Activated CD4-positive, alpha-beta memory T cell treated with anti-CD3 and anti-CD28 coated beads, Interleukin-2, amount 10 ng/mL, durations not matched to agents 7 days and 5 days (primary cell): ENCODE data around the gene TCAF1. TPM values are rescaled to one million over a fixed set of nuclear protein-coding genes. Genes with fewer than 3 reads are reported as not detected.
"Not testable (repeated sequence)": the region's sequence is repeated elsewhere in the genome, so short reads cannot be mapped to it uniquely, and the experiment has no call there.

Source experiments
- CTCF ChIA-PET: fragments of 350-600 bp; sonication (Branson Sonifier 250); formaldehyde crosslinking; loops from one replicate; lab custom pipeline; 2021; ENCODE audit warnings: antibody characterized with exemption, inconsistent platforms; lab: Charles Lee
- POLR2A ChIA-PET: fragments of 350-600 bp; sonication (Branson Sonifier 250); formaldehyde crosslinking; loops from one replicate; lab custom pipeline; 2021; ENCODE audit warnings: antibody characterized with exemption; lab: Charles Lee
- DNase-seq: peaks from one replicate; pipeline ENCODE4 v3.0.0-alpha.2; 2020
- H3K27ac Mint-ChIP-seq: one replicate; pipeline ENCODE4 v1.8.0; 2021; ENCODE audit warnings: mild to moderate bottlenecking, mixed read lengths
- H3K27me3 Mint-ChIP-seq: one replicate; pipeline ENCODE4 v1.8.0; 2021; ENCODE audit warnings: mixed read lengths
- H3K36me3 Mint-ChIP-seq: one replicate; pipeline ENCODE4 v1.8.0; 2021; ENCODE audit warnings: low read depth, mixed read lengths
- H3K4me1 Mint-ChIP-seq: one replicate; pipeline ENCODE4 v1.8.0; 2021; ENCODE audit warnings: mixed read lengths
- H3K4me3 Mint-ChIP-seq: one replicate; pipeline ENCODE4 v1.8.0; 2021; ENCODE audit warnings: mild to moderate bottlenecking, mixed read lengths
- H3K9me3 Mint-ChIP-seq: one replicate; pipeline ENCODE4 v1.8.0; 2021; ENCODE audit warnings: mixed read lengths
- total RNA-seq, 2 experiments: library from RNA; stranded (reverse); gene quantifications; one replicate each; pipeline ENCODE4 v1.2.3, GENCODE V29; 2021

TCAF1 gene
- total RNA-seq, 2 experiments from 2014 or later, result 24.7 to 25.2 TPM

GRCh38 chr7:143877098-143877497 is 24.9 kb downstream of the TCAF1 start:
- Mint-ChIP-seq H3K4me3 (no peak overlapping the region), H3K9me3 (no peaks in the 10 kb centered on the region), H3K27me3 (peaks cover 6% of the 10 kb centered on the region), H3K36me3 (no peaks in the 10 kb centered on the region), H3K27ac (no peak overlapping the region), H3K4me1 (no peaks in the 10 kb centered on the region)
- ChIA-PET CTCF (no interaction called here), POLR2A (no interaction called here)
- no peak for DNase-seq

GRCh38 chr7:143876218-143876617 is 25.8 kb downstream of the TCAF1 start:
- Mint-ChIP-seq H3K9me3 (no peaks in the 10 kb centered on the region), H3K27me3 (peaks cover under 1% of the 10 kb centered on the region), H3K27ac (no peak overlapping the region), H3K4me3 (no peak overlapping the region), H3K36me3 (no peaks in the 10 kb centered on the region), H3K4me1 (no peaks in the 10 kb centered on the region)
- POLR2A ChIA-PET, result no interaction called here
- no peak for DNase-seq
- CTCF ChIA-PET, result no interaction called here

- H3K4me1 Mint-ChIP-seq, DNase-seq, H3K27ac Mint-ChIP-seq, H3K36me3 Mint-ChIP-seq, H3K27me3 Mint-ChIP-seq, POLR2A ChIA-PET, H3K4me3 Mint-ChIP-seq, CTCF ChIA-PET, H3K9me3 Mint-ChIP-seq: not testable (repeated sequence)
These were observed 28.7 kb downstream of the TCAF1 start for GRCh38 chr7:143873242-143873641.

- H3K9me3 Mint-ChIP-seq, H3K27ac Mint-ChIP-seq, H3K36me3 Mint-ChIP-seq, POLR2A ChIA-PET, CTCF ChIA-PET, DNase-seq, H3K4me1 Mint-ChIP-seq, H3K4me3 Mint-ChIP-seq, H3K27me3 Mint-ChIP-seq: not testable (repeated sequence)
These were observed 30.4 kb downstream of the TCAF1 start for GRCh38 chr7:143871534-143871933.

GRCh38 chr7:143857994-143858393 is 44.0 kb downstream of the TCAF1 start:
- H3K36me3 Mint-ChIP-seq, H3K4me1 Mint-ChIP-seq, H3K9me3 Mint-ChIP-seq, POLR2A ChIA-PET, CTCF ChIA-PET, DNase-seq, H3K27me3 Mint-ChIP-seq, H3K4me3 Mint-ChIP-seq, H3K27ac Mint-ChIP-seq: not testable (repeated sequence)

GRCh38 chr7:143855443-143855842 is 46.5 kb downstream of the TCAF1 start:
- H3K9me3 Mint-ChIP-seq, H3K27me3 Mint-ChIP-seq, CTCF ChIA-PET, H3K4me3 Mint-ChIP-seq, DNase-seq, H3K36me3 Mint-ChIP-seq, H3K27ac Mint-ChIP-seq, H3K4me1 Mint-ChIP-seq, POLR2A ChIA-PET: not testable (repeated sequence)

- Mint-ChIP-seq H3K9me3 (no peaks in the 10 kb centered on the region), H3K4me3 (no peak overlapping the region), H3K4me1 (no peaks in the 10 kb centered on the region), H3K36me3 (no peaks in the 10 kb centered on the region), H3K27me3 (no peaks in the 10 kb centered on the region), H3K27ac (no peak overlapping the region)
- ChIA-PET CTCF (no interaction called here), POLR2A (no interaction called here)
- no peak for DNase-seq
These were observed 51.3 kb downstream of the TCAF1 start for GRCh38 chr7:143850682-143851081.

GRCh38 chr7:143849785-143850479 is 52.0 kb downstream of the TCAF1 start:
- ChIA-PET POLR2A (no interaction called here), CTCF (no interaction called here)
- Mint-ChIP-seq H3K36me3 (peaks cover 6% of the 10 kb centered on the region), H3K27ac (no peak overlapping the region), H3K4me3 (no peak overlapping the region), H3K4me1 (no peaks in the 10 kb centered on the region), H3K9me3 (peaks cover 5% of the 10 kb centered on the region), H3K27me3 (no peaks in the 10 kb centered on the region)
- no peak for DNase-seq

- ChIA-PET CTCF (no interaction called here), POLR2A (no interaction called here)
- H3K9me3 Mint-ChIP-seq, result peaks cover 5% of the 10 kb centered on the region
- no peaks in the 10 kb centered on the region for H3K27me3 Mint-ChIP-seq
- no peaks in the 10 kb centered on the region for H3K4me1 Mint-ChIP-seq
- no peak overlapping the region for H3K4me3 Mint-ChIP-seq
- no peak overlapping the region for H3K27ac Mint-ChIP-seq
- no peak for DNase-seq
- peaks cover 8% of the 10 kb centered on the region for H3K36me3 Mint-ChIP-seq
These were observed 53.8 kb downstream of the TCAF1 start for GRCh38 chr7:143848192-143848591.

- ChIA-PET CTCF (no interaction called here), POLR2A (no interaction called here)
- DNase-seq, result no peak
- Mint-ChIP-seq H3K4me3 (no peak overlapping the region), H3K36me3 (peaks cover 8% of the 10 kb centered on the region), H3K27ac (no peak overlapping the region), H3K4me1 (no peaks in the 10 kb centered on the region), H3K27me3 (no peaks in the 10 kb centered on the region), H3K9me3 (peaks cover 5% of the 10 kb centered on the region)
These were observed 55.3 kb downstream of the TCAF1 start for GRCh38 chr7:143846692-143847091.

- H3K4me1 Mint-ChIP-seq, H3K36me3 Mint-ChIP-seq, H3K9me3 Mint-ChIP-seq, POLR2A ChIA-PET, H3K27ac Mint-ChIP-seq, H3K4me3 Mint-ChIP-seq, CTCF ChIA-PET, H3K27me3 Mint-ChIP-seq, DNase-seq: not testable (repeated sequence)
These were observed 60.3 kb downstream of the TCAF1 start for GRCh38 chr7:143841696-143842095.

- DNase-seq, H3K4me1 Mint-ChIP-seq, H3K27ac Mint-ChIP-seq, H3K4me3 Mint-ChIP-seq, H3K9me3 Mint-ChIP-seq, H3K27me3 Mint-ChIP-seq, H3K36me3 Mint-ChIP-seq, CTCF ChIA-PET, POLR2A ChIA-PET: not testable (repeated sequence)
These were observed 61.9 kb downstream of the TCAF1 start for GRCh38 chr7:143840062-143840461.

- POLR2A ChIA-PET, H3K27me3 Mint-ChIP-seq, H3K4me3 Mint-ChIP-seq, CTCF ChIA-PET, H3K9me3 Mint-ChIP-seq, H3K36me3 Mint-ChIP-seq, H3K4me1 Mint-ChIP-seq, H3K27ac Mint-ChIP-seq: not testable (repeated sequence)
- peak; percentile 94 for DNase-seq
These were observed 64.8 kb downstream of the TCAF1 start for GRCh38 chr7:143837223-143837622.

GRCh38 chr7:143836622-143837021 is 65.4 kb downstream of the TCAF1 start:
- CTCF ChIA-PET, POLR2A ChIA-PET, H3K9me3 Mint-ChIP-seq, H3K36me3 Mint-ChIP-seq, H3K27me3 Mint-ChIP-seq, H3K4me1 Mint-ChIP-seq: not testable (repeated sequence)
- Mint-ChIP-seq H3K27ac (peak overlapping the region; percentile 88), H3K4me3 (peak overlapping the region; percentile 73)
- DNase-seq, result peak; percentile 96
